ENCODE results near the gene RAD51B. TPM values are rescaled to one million over a fixed set of nuclear protein-coding genes. Genes with fewer than 3 reads are reported as not detected.

The RAD51B gene
- total and polyA plus RNA-seq, 2 of the 13 experiments (the other 11 are each of a cell fraction or from before 2014, with no cell fraction given), result 7.0 to 9.5 TPM

GRCh38 chr14:68079941-68080697 lies 260.5 kb downstream of the RAD51B start:
- peak; percentile 62 for DNase-seq (ENCODE audit: low spot score)
- in situ Hi-C loops (cut with HindIII; ENCODE audit: extremely low pct_ligation_motif_present, low pct_unique_long_range_greater_than_20kb), result no loop called here
- Histone ChIP-seq H3K27ac (ENCODE audit: extremely low read length, insufficient read depth, low read length) (no peak overlapping the region), H3K4me1 (ENCODE audit: insufficient read depth, low read length) (peaks cover 27% of the 10 kb centered on the region), H3K4me3 (replicated peaks in 1 of 3; ENCODE audit: insufficient read depth in 1 of 3, low read depth in 2 of 3, low read length in 3 of 3) (no peak overlapping the region), H3K79me2 (ENCODE audit: insufficient read depth, low read length) (no peaks in the 10 kb centered on the region), H3K9ac (ENCODE audit: insufficient read depth, low read depth, low read length) (no peak overlapping the region), H3K36me3 (replicated peaks in 1 of 2; ENCODE audit: control insufficient read depth in 1 of 2, insufficient read depth in 2 of 2, low read length in 2 of 2) (no peaks in the 10 kb centered on the region), H3K27me3 (ENCODE audit: control insufficient read depth in 1 of 2, insufficient read depth in 2 of 2, low read length in 2 of 2) (no peaks in the 10 kb centered on the region), H2AFZ (ENCODE audit: low read length) (no peak overlapping the region), H4K20me1 (ENCODE audit: insufficient read depth, low read length) (no peaks in the 10 kb centered on the region), H3K4me2 (ENCODE audit: low read depth, low read length) (no peak overlapping the region), H3K9me3 (ENCODE audit: low read length) (no peaks in the 10 kb centered on the region)
- peak; percentile 30 for FAIRE-seq
- intact Hi-C loops (cut with micrococcal nuclease; ENCODE audit: unreplicated experiment), result no loop called here
- CTCF ChIA-PET (ENCODE audit: low intra/inter-chr PET ratio, low total read pairs), result no interaction called here
- peak; percentile 31; the same call in 1 of the 3 replicates for ATAC-seq
- POLR2A ChIA-PET, result no interaction called here
- BruUV-seq (replicated peaks), result no TSS peak
- TF ChIP-seq TEAD2 (CRISPR knock-in tag; IDR thresholded peaks at IDR 0.05), result no peak
- peak; percentile 46; the same call in 1 of the 2 replicates for TF ChIP-seq TBX2 (CRISPR knock-in tag; IDR thresholded peaks at IDR 0.05; ENCODE audit: borderline replicate concordance)
- no peak for TF ChIP-seq NFIB (CRISPR knock-in tag; IDR thresholded peaks at IDR 0.05; ENCODE audit: borderline replicate concordance)
- TF ChIP-seq GLMP (CRISPR knock-in tag; IDR thresholded peaks at IDR 0.05; ENCODE audit: borderline replicate concordance), result no peak
- TF ChIP-seq DNMT1 (CRISPR knock-in tag; IDR thresholded peaks at IDR 0.05), result no peak
- TF ChIP-seq SIN3A (IDR thresholded peaks at IDR 0.05; ENCODE audit: borderline replicate concordance, low read depth, low read length), result no peak
- TF ChIP-seq SIX4 (CRISPR knock-in tag; IDR thresholded peaks at IDR 0.05), result peak; percentile 94
- no peak for TF ChIP-seq DDIT3 (CRISPR knock-in tag; IDR thresholded peaks at IDR 0.05)
- TF ChIP-seq SNAPC2 (CRISPR knock-in tag; IDR thresholded peaks at IDR 0.05), result no peak
- no peak for TF ChIP-seq REL (CRISPR knock-in tag; conservative IDR thresholded peaks at IDR 0.05)
- TF ChIP-seq ATF5 (CRISPR knock-in tag; IDR thresholded peaks at IDR 0.05; ENCODE audit: low read depth), result no peak
- TF ChIP-seq ARID5B (CRISPR knock-in tag; IDR thresholded peaks at IDR 0.05), result 0 out of 2 replicates have a peak, but pooled peaks have one; percentile 27
- TF ChIP-seq NCOR1 (IDR thresholded peaks at IDR 0.05; ENCODE audit: borderline replicate concordance, low read length), result no peak
- peak; percentile 31; the same call in 1 of the 2 replicates for TF ChIP-seq SIX1 (CRISPR knock-in tag; IDR thresholded peaks at IDR 0.05; ENCODE audit: borderline replicate concordance)
- no peak for TF ChIP-seq ZNF414 (CRISPR knock-in tag; IDR thresholded peaks at IDR 0.05)
- TF ChIP-seq SOX6 (IDR thresholded peaks at IDR 0.05), result no peak
- TF ChIP-seq SOX6 (CRISPR knock-in tag; IDR thresholded peaks at IDR 0.05), result no peak
- no peak for TF ChIP-seq ERF (CRISPR knock-in tag; IDR thresholded peaks at IDR 0.05)

Measured in HepG2 (cell line).